GM19452 (cell line): ENCODE data around the gene FCHSD2.

Experiments used
- ATAC-seq: cut with Tn5 transposase; IDR thresholded peaks from one replicate; pipeline ENCODE4 v1.9.1; 2021; ENCODE audit not compliant: unreplicated experiment

The FCHSD2 gene

DNA sequence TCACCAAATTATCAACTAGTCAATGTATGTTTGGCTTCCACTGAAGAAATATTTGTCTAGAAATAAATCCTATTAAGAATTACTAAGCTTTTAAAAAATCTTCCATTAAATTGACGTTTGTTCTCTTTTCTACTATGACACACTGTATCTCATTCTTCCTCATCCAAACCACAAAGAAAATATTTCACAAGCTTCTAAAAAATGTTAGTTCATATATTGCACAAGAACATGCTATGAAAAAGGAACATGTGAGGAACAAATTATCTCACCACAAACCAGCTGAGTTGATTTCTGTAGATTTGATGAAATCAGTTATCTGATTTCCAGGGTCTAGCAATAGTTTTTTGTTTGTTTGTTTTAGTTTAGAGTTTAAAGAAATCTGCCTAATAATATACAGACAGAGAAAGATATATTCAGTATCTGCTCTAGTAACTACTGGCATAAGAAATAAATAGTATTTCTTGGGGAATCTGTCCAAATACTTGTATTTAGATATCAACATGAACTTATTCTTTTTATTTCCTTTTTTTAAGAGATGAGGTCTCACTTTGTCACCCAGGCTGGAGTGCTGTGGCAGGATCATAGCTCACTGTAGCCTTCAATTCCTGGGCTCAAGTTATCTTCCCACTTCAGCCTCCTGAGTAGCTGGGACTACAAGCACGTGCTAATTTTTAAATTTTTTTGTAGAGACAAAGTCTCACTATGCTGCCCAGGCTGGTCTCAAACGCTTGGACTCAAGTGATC lies 166.2 kb downstream of the FCHSD2 start:
- ATAC-seq = no peak

DNA sequence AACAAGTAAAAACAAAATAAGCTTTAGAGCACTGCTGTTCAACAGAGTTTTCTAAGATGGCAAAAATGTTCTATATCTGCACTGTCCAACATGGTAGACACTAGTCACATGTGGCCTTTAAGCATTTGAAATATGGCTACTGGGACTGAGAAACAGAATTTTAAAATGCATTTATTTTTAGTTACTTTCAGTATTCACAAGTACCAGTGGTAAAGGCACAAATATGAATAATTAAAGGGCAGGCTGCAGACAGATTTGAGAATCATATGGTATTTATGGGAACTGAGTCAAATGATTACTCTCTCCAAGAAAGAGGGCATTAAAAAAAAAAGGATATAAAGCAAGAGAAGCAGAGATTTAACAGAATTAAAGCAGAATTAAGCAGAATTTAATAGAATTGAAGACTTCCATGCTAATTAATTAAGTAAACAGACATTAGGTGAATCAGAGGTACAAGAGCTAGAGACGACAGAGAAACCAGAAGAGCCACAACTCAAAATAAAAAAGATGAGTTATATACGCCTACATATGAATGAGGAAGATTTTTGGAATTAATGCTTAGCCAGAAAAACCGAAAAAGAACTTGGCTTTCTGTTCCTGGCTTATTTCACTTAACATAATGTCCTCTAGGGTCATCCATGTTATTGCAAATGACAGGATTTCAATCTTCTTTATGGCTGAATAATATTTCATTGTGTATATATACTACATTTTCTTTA lies 167.5 kb downstream of the FCHSD2 start:
- no peak for ATAC-seq

DNA sequence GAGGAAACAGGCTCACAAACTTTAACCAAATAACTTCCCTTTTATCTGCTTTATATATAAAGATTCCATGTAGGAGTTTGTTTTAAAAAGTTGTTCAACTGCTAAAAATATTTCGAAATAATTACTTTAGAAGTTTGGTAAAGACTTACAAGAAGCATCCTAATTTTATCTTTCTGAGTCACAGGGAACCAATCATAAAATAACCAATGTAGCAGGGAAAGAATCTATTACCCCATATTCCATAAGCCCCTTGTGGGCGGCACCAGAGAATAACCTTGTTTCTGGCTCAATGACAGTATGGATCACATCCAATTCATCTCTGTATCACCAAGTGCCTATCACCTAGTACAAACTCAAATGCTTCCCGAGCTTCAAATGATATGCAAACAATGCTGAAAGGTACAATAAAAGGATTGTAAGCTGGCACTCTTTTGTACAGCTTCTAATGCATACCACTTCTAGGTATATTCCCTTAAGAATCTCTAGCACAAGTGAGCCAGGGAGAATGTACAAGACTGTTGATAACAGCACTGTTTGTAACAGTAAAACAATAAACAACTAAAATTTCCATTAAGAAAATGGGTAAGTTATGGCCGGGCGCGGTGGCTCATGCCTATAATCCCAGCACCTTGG lies 169.5 kb downstream of the FCHSD2 start:
- no peak for ATAC-seq

DNA sequence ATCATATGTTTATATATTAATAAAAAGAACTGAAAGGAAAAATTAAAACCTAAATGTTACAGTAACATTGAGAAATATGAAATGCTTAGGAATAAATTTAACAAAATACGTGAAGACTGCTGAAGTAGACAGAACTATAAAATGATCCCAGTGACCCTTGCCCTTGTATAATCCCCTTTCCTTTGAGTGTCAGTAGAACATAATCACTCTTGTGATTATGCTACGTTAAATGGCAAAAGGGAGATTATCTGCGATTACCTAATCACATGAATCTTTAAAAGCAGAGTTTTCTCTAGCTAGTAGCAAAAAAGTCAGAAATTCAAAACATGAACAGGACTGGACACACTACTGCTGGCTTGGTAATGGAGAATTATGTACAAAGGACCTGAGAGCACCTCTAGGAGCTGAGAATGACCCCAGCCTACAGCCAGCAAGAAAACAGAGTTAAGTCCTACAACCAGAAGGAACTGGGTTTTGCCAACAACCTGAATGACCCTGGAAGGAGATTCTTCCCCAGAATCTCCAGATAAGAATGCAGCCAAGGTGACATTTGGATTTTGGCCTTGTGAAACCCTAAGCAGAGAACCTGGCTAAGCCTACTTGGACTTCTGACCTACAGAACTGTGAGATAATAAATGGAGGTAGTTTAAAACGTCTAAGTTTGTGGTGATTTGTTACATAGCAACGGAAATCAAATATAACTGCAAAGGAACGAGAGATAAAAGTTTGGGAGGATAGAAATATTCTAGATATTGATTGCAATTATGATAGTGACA lies 170.7 kb downstream of the FCHSD2 start:
- no peak for ATAC-seq

DNA sequence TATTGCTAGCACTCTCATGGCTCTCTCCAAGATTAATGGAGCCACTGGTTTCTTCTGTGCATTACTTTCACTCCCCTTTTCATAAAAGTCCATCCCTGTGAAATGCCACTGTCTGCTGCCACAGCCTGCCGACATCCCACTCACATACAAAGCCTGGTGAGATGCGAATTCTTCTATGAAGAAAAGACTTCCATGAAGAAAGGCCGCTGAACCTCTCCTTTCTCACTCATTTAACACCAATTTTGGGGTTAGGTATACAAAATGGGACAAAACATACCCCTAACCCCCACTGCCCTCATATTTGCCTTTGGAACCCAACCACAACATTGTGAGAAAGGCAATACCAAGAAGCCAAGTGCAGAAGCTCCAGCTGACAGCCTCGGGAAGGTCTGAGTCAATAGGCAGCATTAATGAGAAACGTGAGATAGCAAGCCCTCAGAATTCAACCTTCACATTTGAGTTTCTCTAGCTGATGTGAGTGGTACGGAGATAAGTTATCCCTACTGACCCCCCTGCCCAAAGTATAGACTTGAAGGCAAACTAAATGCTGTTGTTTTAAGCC lies 171.5 kb downstream of the FCHSD2 start:
- no peak for ATAC-seq

DNA sequence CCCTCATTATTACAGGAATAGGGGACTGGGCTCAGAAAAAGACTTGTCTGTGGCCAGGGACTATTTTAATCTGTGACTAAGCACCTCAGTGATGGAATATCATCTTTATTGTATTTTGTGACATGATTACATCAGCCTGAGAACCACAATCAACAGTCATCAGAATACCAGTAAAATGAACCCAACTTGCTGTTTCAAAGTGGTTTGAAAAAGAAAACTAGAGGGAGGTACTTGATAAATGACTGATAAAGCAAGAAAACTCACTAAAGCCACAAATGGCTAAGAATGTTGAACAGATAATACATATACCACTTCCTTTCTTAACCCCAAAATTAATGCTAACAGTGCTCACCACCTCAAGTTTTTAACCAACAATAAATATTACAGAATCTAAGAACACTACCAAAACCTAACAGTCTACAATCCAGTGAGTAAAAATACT lies 172.2 kb downstream of the FCHSD2 start:
- ATAC-seq = peak; percentile 67

DNA sequence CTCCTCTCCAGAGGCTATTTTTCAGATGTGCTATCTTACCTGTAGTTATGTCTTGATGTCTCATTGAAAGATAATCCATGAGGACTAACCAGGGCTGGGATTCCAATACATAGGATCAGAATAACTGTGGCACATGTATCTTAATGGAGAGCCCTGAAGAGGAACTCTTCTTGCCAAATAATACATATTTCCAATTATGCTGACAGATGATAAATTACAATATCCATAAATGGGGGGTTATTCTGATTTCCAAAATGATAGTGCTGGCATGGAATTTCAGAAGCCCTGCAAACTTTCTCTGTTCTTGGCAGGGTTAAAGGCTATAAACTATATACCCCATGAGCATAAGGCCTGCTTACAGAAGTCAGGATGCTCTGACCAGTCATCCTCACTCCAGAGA lies 173.7 kb downstream of the FCHSD2 start:
- no peak for ATAC-seq

DNA sequence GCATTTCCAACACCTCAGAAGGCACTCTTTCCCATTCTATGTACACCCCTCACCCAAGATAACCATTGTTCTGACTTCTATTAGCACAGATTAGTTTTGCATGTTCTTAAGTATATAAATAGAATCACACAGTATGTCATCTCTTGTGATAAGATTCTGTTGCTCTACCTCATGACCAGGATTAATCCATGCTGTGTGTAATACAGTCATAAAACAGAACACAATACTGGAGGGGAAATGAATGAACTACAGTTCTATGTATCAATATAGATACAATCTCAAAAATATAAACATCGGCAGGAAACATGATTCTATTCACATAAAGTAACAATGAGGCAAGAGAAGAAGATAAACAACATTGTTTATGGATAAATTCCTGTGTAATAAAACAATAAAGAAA lies 176.4 kb downstream of the FCHSD2 start:
- no peak for ATAC-seq

DNA sequence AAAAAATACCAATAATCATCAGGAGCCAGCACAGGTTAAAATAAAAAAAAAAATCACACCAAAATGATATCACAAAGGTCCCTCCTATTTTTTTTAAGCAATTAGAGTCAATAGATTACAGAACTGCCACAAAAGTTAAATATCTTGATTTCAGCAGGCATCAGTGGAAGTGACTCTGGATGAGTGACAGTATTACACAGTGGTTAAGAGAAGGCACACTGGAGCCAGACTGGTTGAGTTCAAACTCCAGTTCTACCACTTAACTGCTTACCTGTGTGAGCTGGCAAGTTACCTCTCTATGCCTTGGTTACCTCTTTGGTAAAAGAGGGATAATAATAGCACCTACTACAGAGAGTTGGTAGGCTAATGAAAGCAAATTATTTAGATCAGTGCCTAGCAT lies 179.4 kb downstream of the FCHSD2 start:
- ATAC-seq = no peak

DNA sequence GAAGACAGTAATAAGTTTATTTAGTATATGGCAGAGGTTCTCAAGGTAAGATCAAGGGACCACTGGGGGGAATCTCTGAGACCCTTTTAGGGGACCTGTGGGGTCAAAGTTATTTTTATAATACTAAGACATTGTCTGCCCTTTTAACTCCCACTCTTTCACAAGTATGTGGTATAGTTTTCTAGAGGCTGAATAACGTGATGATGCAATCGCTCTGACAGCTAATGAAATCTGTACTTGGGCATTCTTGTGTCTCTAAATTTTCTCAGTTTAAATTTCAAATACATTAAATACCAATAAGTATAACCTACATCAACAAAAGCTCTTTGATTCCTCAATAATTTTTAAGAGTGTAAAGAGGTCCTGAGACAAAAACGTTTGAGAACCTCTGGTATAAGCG lies 180.0 kb downstream of the FCHSD2 start:
- no peak for ATAC-seq

DNA sequence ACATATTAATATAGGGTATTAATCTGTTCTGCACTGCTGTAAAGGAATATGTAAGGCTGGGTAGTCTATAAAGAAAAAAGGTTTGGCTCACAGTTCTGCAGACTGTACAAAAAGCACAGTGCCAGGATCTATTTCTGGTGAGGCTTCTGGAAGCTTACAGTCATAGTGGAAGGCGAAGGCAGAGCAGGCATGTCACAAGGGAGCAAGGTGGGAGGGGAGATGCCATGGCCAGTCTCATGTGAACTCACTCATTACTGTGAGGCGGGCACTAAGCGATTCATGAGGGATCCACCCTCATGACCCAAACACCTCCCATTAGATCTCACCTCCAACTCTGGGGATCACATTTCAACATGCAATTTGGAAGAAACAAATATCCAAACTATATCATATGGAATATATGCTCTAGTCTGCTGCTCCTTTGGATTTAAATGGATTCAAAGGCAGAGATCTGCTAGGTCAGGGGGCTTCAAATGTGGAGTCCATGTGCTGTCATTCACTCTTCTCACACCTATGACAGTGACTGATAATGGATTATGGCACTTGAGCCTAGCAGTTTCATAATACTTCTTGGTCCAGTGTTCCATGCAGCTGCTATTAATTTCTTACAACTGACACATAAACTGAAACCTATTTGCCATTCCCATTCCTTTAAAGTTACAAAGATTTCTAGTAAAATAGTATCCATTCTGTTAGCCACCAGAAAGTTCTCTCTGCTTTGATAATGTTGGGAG lies 182.0 kb downstream of the FCHSD2 start:
- ATAC-seq = no peak

DNA sequence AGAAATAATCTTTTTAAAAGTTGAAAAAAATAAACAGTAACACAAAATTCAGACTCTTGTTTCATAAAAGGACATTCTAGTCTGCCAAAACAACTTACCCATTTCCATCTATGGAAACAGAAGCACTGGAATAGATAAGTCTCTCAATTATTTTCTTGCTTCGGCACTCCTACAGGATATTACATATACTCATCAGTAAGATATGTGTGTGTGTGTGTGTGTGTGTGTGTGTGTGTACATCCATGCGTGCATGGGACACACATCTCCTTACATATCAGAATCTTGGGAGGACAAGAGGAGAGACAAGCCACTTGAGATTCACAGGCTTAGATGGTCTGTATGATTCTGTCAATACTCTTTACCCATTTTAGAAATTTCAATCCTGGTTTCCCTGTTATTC lies 183.3 kb downstream of the FCHSD2 start:
- no peak for ATAC-seq

DNA sequence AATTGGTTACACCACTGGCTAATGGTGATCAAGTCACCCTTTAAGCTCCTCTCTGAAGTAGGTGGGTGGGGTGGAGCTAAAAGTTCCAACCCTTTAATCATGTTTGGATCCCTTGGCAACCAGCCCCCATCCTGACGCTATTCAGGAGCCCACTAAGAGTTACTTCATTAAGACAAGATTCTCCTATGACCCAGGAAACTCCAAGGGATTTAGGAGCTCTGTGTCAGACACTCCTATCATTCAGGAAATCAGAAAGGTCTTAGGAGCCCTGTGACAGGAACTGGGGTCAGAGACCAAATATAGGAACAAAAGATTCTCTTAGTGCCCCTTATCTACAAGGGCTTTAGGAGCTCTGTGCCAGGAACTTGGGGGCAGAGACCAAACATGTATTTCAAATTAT lies 186.7 kb downstream of the FCHSD2 start:
- ATAC-seq = no peak

DNA sequence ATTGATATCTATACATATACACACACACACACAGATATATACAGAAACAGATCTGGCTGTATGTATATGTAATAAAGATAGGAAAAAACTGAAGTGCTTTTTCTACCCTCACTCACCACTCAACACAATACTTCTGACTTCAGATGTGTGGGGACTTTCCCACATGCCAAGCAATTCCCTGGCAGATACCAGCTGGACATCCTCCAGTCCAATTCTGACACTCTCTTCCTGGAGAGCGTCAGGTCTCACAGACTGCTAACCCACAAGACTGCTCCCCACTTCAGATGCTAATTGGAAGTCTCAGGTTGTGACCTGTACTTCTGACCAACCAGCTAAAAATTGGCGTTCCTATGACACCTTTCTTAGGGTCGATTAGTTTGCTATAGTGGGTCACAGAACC lies 187.3 kb downstream of the FCHSD2 start:
- no peak for ATAC-seq

DNA sequence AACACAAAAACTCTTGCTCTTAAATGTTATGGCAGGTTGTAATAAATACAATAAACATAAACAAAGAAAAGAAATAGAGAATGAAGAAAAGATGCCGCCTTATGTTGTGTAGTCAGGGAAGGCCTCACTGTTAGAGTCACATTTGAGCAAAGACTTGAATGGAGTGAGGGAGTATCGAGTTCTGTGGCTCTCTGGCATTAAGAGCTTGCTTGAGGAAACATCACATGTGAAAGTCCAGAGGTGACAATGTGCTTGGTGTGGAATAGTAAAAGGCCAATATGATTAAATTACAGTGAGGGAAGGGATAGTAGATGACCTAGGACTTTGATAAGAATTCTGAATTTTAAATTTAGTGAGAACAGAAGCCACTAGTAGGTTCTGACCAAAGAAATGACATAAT lies 188.5 kb downstream of the FCHSD2 start:
- ATAC-seq = no peak

DNA sequence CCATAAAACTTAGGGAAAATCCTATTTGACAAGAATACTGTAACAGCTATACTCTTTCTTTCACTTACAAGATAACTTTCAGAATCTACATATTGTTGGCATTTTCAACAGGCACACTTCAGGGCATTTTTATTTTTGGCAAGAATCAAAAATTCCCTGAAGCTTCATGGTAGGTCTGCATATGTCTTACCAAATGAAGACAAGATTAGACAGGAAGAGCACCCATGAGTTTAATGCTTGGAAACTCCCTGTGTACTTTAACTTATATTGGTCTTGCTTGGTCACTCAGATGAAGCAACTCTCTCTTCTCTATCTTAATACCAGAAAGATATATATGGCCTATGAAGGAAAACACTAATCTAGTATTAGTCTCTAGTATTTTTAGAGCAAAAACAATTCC lies 190.2 kb downstream of the FCHSD2 start:
- ATAC-seq = peak; percentile 75

DNA sequence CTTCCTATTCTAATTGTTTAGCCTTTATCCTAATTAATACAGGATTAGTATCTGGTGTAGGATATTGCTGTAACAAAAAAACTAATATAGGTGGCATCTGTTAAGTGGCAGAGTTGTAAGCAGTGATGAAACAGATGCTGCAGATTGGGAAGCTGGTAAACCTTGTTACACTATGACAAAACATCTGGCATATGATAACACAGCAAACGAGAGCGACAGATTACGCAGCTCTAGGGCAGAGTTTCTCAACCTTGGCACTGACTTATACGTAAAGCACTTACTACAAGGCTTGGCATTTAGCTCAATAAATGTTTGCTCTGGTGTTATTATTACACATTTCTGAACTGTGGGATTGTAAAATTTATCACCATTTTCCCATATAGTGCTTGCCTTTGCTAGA lies 190.9 kb downstream of the FCHSD2 start:
- ATAC-seq = no peak

DNA sequence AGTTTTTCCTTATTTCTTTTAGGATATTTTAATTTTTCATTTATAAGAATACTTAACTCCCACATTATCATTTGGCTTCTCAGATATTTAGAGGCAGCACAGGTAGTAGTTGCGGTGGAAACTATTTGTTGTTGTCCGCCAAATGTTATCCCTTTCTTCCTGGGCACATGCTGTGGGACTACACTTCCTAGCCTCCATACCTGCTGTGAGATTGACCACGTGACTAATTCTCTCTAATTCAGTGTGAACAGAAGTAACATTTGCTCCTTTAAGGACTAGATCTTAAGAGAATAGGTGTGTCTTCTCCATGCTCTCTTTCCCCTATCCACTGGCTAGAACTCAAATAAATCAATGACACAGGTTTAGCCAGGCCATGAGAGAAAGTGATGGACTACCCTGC lies 191.4 kb downstream of the FCHSD2 start:
- no peak for ATAC-seq

DNA sequence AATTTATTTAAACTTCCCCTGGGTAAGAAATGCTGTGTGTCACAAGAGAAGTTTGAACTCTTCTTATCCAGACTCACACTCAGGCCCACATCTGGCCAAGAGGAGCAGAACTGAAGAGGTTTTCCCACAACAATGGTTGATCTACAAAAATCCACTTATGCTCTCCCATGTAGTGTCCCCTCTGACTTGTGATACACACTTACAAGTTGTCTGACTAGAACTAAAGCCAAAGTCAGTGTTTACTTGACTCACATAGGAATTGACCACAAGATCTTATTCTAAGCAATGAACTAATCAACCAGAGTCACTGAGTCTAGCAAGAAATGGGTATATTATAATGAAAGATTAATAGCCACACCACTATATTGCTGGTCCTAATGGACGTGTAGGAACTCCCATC lies 194.9 kb downstream of the FCHSD2 start:
- no peak for ATAC-seq

DNA sequence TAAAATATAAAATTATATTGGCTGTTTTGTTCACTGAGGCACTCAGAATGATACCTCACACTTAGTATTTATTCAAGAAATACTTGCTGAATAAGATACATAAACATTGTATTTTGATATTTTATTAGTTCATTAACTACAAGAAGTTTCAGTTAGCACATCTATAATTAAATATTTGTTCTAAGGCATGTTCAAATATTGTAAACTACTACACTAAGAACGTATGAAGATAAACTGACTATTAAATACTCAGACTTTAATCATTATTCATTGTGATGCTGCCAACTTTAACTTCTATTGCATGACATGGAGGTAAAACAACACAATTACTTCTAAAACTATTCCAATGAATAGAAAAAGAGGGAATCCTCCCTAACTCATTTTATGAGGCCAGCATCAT lies 198.5 kb downstream of the FCHSD2 start:
- ATAC-seq = no peak
